GM12878 (cell line): ENCODE measurements around the gene PNPLA4. TPM values are rescaled to one million over a fixed set of nuclear protein-coding genes. Genes with fewer than 3 reads are reported as not detected.

Experiments used
- ATAC-seq: fragments of 200-7000 bp; cut with Tn5 transposase; 3 replicates; pipeline ENCODE4 v1.9.1; 2020; ENCODE audit warnings: mild to moderate bottlenecking, moderate library complexity
- BruUV-seq: library from RNA; stranded (reverse); fragments of 400-500 nt; replicated peaks from 2 replicates; lab custom pipeline; 2021; lab: Mats Ljungman, UMichigan
- CTCF ChIA-PET: fragments of 300-600 bp; sonication (Branson Sonifier 250); formaldehyde crosslinking; extraction: SDS; loops from one replicate; lab custom pipeline; 2021; ENCODE audit warnings: inconsistent platforms; lab: Yijun Ruan, JAX
- POLR2A ChIA-PET: fragments of 350-600 bp; formaldehyde crosslinking; extraction: SDS; loops from one replicate; lab custom pipeline; 2021; ENCODE audit warnings: inconsistent platforms; lab: Charles Lee
- RAD21 ChIA-PET: fragments of 300-600 bp; sonication (Branson Sonifier 250); formaldehyde crosslinking; loops from one replicate; lab custom pipeline; 2023; ENCODE audit warnings: antibody characterized with exemption; ENCODE audit not compliant: unreplicated experiment; lab: Charles Lee
- SMC1A ChIA-PET: fragments of 300-600 bp; sonication (Branson Sonifier 250); formaldehyde crosslinking; loops from one replicate; lab custom pipeline; 2023; ENCODE audit not compliant: unreplicated experiment, uncharacterized antibody; lab: Charles Lee
- DNase-seq: peaks from one replicate; pipeline ENCODE4 v3.0.0-alpha.2; 2011; ENCODE audit warnings: low read depth, low spot score
- FAIRE-seq: peaks from 3 replicates; lab custom pipeline; 2011; peaks lifted over from hg19 to GRCh38; lab: Jason Lieb, UNC
- H2AFZ ChIP-seq: 2 replicates; pipeline ENCODE4 v1.6.0; 2011; ENCODE audit warnings: low read depth, low read length, control low read depth; ENCODE audit not compliant: control insufficient read depth
- H3K27ac ChIP-seq: 2 replicates; pipeline ENCODE4 v1.5.1; 2011; ENCODE audit warnings: control low read depth; ENCODE audit not compliant: control insufficient read depth, insufficient read depth
- H3K27me3 ChIP-seq, 2 experiments: replicated peaks in 1 of 2; 2 replicates each; pipeline versions ENCODE4 v1.6.0 to v1.6.1; 2011; ENCODE audit warnings: low read length in 1 of 2; ENCODE audit not compliant: control insufficient read depth in 2 of 2, insufficient read depth in 2 of 2
- H3K36me3 ChIP-seq, 2 experiments: 2 replicates each; pipeline ENCODE4 v1.5.1; 2011; ENCODE audit warnings: low read length in 1 of 2; ENCODE audit not compliant: control insufficient read depth in 2 of 2, insufficient read depth in 2 of 2
- H3K4me1 ChIP-seq: 2 replicates; pipeline ENCODE4 v1.6.1; 2011; ENCODE audit warnings: mild to moderate bottlenecking, low read length, moderate library complexity, mixed read lengths; ENCODE audit not compliant: control insufficient read depth, insufficient read depth
- H3K4me2 ChIP-seq: 2 replicates; pipeline ENCODE4 v1.6.0; 2011; ENCODE audit warnings: control low read depth; ENCODE audit not compliant: control insufficient read depth, insufficient read depth
- H3K4me3 ChIP-seq: fragments of 200-600 bp; sonication (generic); 2 replicates; pipeline ENCODE4 v1.5.1; 2016
- H3K79me2 ChIP-seq: 2 replicates; pipeline ENCODE4 v1.6.0; 2011; ENCODE audit warnings: low read length; ENCODE audit not compliant: control insufficient read depth, insufficient read depth
- H3K9ac ChIP-seq: 2 replicates; pipeline ENCODE4 v1.8.0; 2011; ENCODE audit warnings: low read length, control low read depth, mixed read lengths; ENCODE audit not compliant: control insufficient read depth, insufficient read depth
- H3K9me3 ChIP-seq: replicated peaks from 3 replicates; pipeline ENCODE4 v1.5.1; 2011; ENCODE audit warnings: mild to moderate bottlenecking, low read length; ENCODE audit not compliant: control insufficient read depth, insufficient read depth
- H4K20me1 ChIP-seq: 2 replicates; pipeline ENCODE4 v1.6.0; 2011; ENCODE audit not compliant: control insufficient read depth, insufficient read depth
- ATF2 ChIP-seq: IDR thresholded peaks from 2 replicates; pipeline ENCODE4 v1.6.1; 2012; ENCODE audit warnings: low read length, inconsistent platforms
- ATF7 ChIP-seq: fragments of 450-650 bp; IDR thresholded peaks from 2 replicates; pipeline ENCODE4 v1.6.1; 2016; ENCODE audit warnings: low read depth, mild to moderate bottlenecking
- BCL11A ChIP-seq: IDR thresholded peaks from 2 replicates; pipeline ENCODE4 v1.6.1; 2011; ENCODE audit warnings: low read depth, low read length
- BHLHE40 ChIP-seq, 2 experiments: fragments of 450-650 bp in 1 of 2; IDR thresholded peaks; 2 replicates each; pipeline ENCODE4 v1.6.1; 2011 to 2017; ENCODE audit warnings: low read depth in 2 of 2, borderline replicate concordance in 1 of 2, improper control_type of control experiment in 1 of 2, low read length in 1 of 2, mild to moderate bottlenecking in 1 of 2
- CREM ChIP-seq: IDR thresholded peaks from 2 replicates; pipeline ENCODE4 v1.6.1; 2014; ENCODE audit warnings: antibody characterized with exemption, low read depth
- FOXM1 ChIP-seq: IDR thresholded peaks from 2 replicates; pipeline ENCODE4 v1.6.1; 2012; ENCODE audit warnings: low read depth, mild to moderate bottlenecking, inconsistent platforms, low read length, moderate library complexity
- IRF4 ChIP-seq: IDR thresholded peaks from 2 replicates; pipeline ENCODE4 v1.6.1; 2011; ENCODE audit warnings: low read depth, low read length
- MEF2B ChIP-seq: fragments of 450-650 bp; IDR thresholded peaks from 2 replicates; pipeline ENCODE4 v1.6.1; 2018; ENCODE audit warnings: mild to moderate bottlenecking, moderate library complexity; ENCODE audit not compliant: partially characterized antibody, poor library complexity, severe bottlenecking
- MXI1 ChIP-seq: fragments of 150-350 bp; IDR thresholded peaks from 2 replicates; pipeline ENCODE4 v1.6.1; 2011; ENCODE audit warnings: low read depth, mild to moderate bottlenecking, inconsistent platforms, low read length, improper control_type of control experiment
- NBN ChIP-seq: fragments of 450-650 bp; IDR thresholded peaks from 2 replicates; pipeline ENCODE4 v1.6.1; 2016
- PAX5 ChIP-seq: IDR thresholded peaks from 2 replicates; pipeline ENCODE4 v1.6.1; 2011; ENCODE audit warnings: low read depth, low read length, borderline replicate concordance
- RAD51 ChIP-seq: fragments of 450-650 bp; IDR thresholded peaks from 2 replicates; pipeline ENCODE4 v1.6.1; 2016; ENCODE audit warnings: moderate library complexity, mild to moderate bottlenecking, inconsistent platforms
- SMC3 ChIP-seq: IDR thresholded peaks from 2 replicates; pipeline ENCODE4 v1.6.1; 2011; ENCODE audit warnings: low read length, improper control_type of control experiment, borderline replicate concordance
- SPI1 ChIP-seq: IDR thresholded peaks from 2 replicates; pipeline ENCODE4 v1.6.1; 2011; ENCODE audit warnings: low read depth, mild to moderate bottlenecking, low read length, moderate library complexity, borderline replicate concordance; ENCODE audit not compliant: insufficient read depth
- SREBF1 ChIP-seq: IDR thresholded peaks from 2 replicates; pipeline ENCODE4 v1.6.1; 2012; ENCODE audit warnings: mild to moderate bottlenecking, low read length
- YY1 ChIP-seq: IDR thresholded peaks from 2 replicates; pipeline ENCODE4 v1.6.1; 2011; ENCODE audit warnings: low read depth, mild to moderate bottlenecking, low read length
- ZBED1 ChIP-seq: IDR thresholded peaks from 2 replicates; pipeline ENCODE4 v1.6.1; 2016; ENCODE audit warnings: borderline replicate concordance
- ZNF24 ChIP-seq: fragments of 450-650 bp; IDR thresholded peaks from 2 replicates; pipeline ENCODE4 v1.6.1; 2017; ENCODE audit warnings: antibody characterized with exemption, mild to moderate bottlenecking
- WGBS: methylation state at CpG from one replicate; pipeline ENCODE4 v1.1.6; 2016; ENCODE audit warnings: low lambda C conversion rate; ENCODE audit not compliant: insufficient replicate concordance, insufficient coverage; ENCODE audit errors: missing lambda C conversion rate; 5-methylcytosine and 5-hydroxymethylcytosine counted together
- in situ Hi-C: fragments of 300-500 bp; cut with MboI; formaldehyde crosslinking; loops from 9 replicates; pipeline ENCODE4 v1.14.3; 2018; ENCODE audit warnings: mixed read lengths
- intact Hi-C: fragments of 100-400 bp; cut with micrococcal nuclease; formaldehyde crosslinking; loops from one replicate; pipeline ENCODE4 v1.14.2; 2022; ENCODE audit not compliant: unreplicated experiment
- polyA plus RNA-seq, 11 experiments: library from polyadenylated mRNA; depleted of rRNA in 4 of 11; unstranded in 6 of 11; stranded (reverse) in 5 of 11; fragments of >200 nt; fragmentation: Nextera tagmentation in 4 of 11; fragmentation: Illumina TruSeq in 1 of 11; extraction: Ambion mirVana in 4 of 11; extraction: Trizol in 1 of 11; gene quantifications; 1 replicate in 1 of 11; 2 replicates in 10 of 11; pipeline versions ENCODE4 v1.2.1 to v1.2.3, GENCODE V29; 2011 to 2016; ENCODE audit warnings: inconsistent platforms in 2 of 11, missing spikeins in 2 of 11, low read depth in 1 of 11
- total RNA-seq, 4 experiments: library from RNA; depleted of rRNA in 3 of 4; stranded (reverse); fragments of >200 nt in 3 of 4; fragmentation: Illumina TruSeq in 1 of 4; extraction: Trizol in 1 of 4; gene quantifications; 2 replicates each; pipeline versions ENCODE4 v1.2.1 to v1.2.3, GENCODE V29; 2013 to 2021
- TF ChIP-seq, protein P1 (sequence below): IDR thresholded peaks from 2 replicates; pipeline ENCODE4 v1.6.1; 2012; ENCODE audit warnings: low read depth, low read length, improper control_type of control experiment
- TF ChIP-seq, protein P2 (sequence below): fragments of 450-650 bp; formaldehyde crosslinking; IDR thresholded peaks from 2 replicates; pipeline ENCODE4 v1.4.0; 2022; ENCODE audit warnings: mild to moderate bottlenecking, moderate library complexity

PNPLA4 gene
- total and polyA plus RNA-seq, 10 of the 15 experiments (the other 5 are each of a cell fraction or from before 2014, with no cell fraction given): 18.0 to 53.0 (median 33.6) TPM

DNA sequence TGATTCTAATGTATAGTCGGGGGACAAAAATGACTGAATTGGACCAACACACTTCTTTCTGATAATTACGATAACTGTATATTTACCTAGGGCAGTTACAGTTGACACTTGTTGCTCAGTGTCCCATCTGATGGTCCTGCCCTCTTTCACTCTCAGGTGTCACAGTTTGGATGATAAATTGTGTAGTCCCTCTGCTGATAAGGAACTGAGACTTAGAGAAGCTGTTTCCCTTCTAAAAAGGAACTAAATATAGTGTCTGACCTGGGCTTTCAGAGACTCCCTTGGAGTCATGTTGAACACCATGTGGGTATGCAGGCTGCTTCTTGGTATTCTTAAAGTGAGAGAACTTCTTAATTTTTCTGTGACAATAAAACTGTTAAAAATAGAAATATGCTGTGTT is 23.7 kb upstream of the PNPLA4 start:
- Histone ChIP-seq H3K9me3 (no peaks in the 10 kb centered on the region; the same call in 2 of the 3 replicates), H3K4me1 (peaks cover 9% of the 10 kb centered on the region; the same call in 1 of the 2 replicates), H3K4me3 (no peak overlapping the region), H3K36me3 (no peaks in the 10 kb centered on the region), H3K27ac (peak overlapping the region; percentile 27; the same call in 1 of the 2 replicates), H3K79me2 (peaks cover 4% of the 10 kb centered on the region), H3K4me2 (peak overlapping the region; percentile 40), H2AFZ (no peak overlapping the region), H3K27me3 (no peaks in the 10 kb centered on the region), H3K9ac (no peak overlapping the region), H4K20me1 (no peaks in the 10 kb centered on the region)
- ChIA-PET POLR2A (interaction anchor here (0.6 kb wide), 1 partner anchor 37 kb away, joined by 3 read pairs; no protein-coding TSS in a partner anchor), CTCF (interaction anchor here (1.2 kb wide), 2 partner anchors 8 to 11 kb away, joined by 3 to 4 read pairs; no protein-coding TSS in a partner anchor), RAD21 (interaction anchor here (1.0 kb wide), 1 partner anchor 686 kb away, joined by 3 read pairs; no protein-coding TSS in a partner anchor), SMC1A (interaction anchor here (1.2 to 1.3 kb wide), 2 partner anchors 8 to 18 kb away, joined by 3 to 4 read pairs; no protein-coding TSS in a partner anchor)
- intact Hi-C loops: no loop called here
- in situ Hi-C loops: no loop called here
- no TSS peak for BruUV-seq
- ATAC-seq (peak; percentile 97), DNase-seq (peak; percentile 80), FAIRE-seq (peak; percentile 84)
- 52% methylated on average over 2 of the region's 2 CpGs for WGBS
- TF ChIP-seq IRF4: peak; percentile 75; the same call in 1 of the 2 replicates
- TF ChIP-seq YY1: 0 out of 2 replicates have a peak, but pooled peaks have one; percentile 17
- no peak for TF ChIP-seq SREBF1
- TF ChIP-seq ATF2: peak; percentile 62; the same call in 1 of the 2 replicates
- TF ChIP-seq MEF2B: peak; percentile 95
- TF ChIP-seq ATF7: peak; percentile 86
- TF ChIP-seq, protein P1, sequence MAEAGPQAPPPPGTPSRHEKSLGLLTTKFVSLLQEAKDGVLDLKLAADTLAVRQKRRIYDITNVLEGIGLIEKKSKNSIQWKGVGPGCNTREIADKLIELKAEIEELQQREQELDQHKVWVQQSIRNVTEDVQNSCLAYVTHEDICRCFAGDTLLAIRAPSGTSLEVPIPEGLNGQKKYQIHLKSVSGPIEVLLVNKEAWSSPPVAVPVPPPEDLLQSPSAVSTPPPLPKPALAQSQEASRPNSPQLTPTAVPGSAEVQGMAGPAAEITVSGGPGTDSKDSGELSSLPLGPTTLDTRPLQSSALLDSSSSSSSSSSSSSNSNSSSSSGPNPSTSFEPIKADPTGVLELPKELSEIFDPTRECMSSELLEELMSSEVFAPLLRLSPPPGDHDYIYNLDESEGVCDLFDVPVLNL: no peak
- peak; percentile 36; the same call in 1 of the 2 replicates for TF ChIP-seq PAX5
- no peak for TF ChIP-seq ZNF24
- peak in 1 of 2 experiments; percentile 45; a peak in 2 of 4 replicates for TF ChIP-seq BHLHE40 (IDR thresholded peaks at IDR 0.05; ENCODE audit: borderline replicate concordance in 1 of 2, low read depth in 2 of 2, low read length in 1 of 2)
- peak; percentile 43; the same call in 1 of the 2 replicates for TF ChIP-seq RAD51
- TF ChIP-seq NBN: peak; percentile 53; the same call in 1 of the 2 replicates
- TF ChIP-seq SMC3: peak; percentile 7; the same call in 1 of the 2 replicates
- TF ChIP-seq CREM: peak; percentile 42; the same call in 1 of the 2 replicates
- peak; percentile 78 for TF ChIP-seq MXI1
- TF ChIP-seq, protein P2, sequence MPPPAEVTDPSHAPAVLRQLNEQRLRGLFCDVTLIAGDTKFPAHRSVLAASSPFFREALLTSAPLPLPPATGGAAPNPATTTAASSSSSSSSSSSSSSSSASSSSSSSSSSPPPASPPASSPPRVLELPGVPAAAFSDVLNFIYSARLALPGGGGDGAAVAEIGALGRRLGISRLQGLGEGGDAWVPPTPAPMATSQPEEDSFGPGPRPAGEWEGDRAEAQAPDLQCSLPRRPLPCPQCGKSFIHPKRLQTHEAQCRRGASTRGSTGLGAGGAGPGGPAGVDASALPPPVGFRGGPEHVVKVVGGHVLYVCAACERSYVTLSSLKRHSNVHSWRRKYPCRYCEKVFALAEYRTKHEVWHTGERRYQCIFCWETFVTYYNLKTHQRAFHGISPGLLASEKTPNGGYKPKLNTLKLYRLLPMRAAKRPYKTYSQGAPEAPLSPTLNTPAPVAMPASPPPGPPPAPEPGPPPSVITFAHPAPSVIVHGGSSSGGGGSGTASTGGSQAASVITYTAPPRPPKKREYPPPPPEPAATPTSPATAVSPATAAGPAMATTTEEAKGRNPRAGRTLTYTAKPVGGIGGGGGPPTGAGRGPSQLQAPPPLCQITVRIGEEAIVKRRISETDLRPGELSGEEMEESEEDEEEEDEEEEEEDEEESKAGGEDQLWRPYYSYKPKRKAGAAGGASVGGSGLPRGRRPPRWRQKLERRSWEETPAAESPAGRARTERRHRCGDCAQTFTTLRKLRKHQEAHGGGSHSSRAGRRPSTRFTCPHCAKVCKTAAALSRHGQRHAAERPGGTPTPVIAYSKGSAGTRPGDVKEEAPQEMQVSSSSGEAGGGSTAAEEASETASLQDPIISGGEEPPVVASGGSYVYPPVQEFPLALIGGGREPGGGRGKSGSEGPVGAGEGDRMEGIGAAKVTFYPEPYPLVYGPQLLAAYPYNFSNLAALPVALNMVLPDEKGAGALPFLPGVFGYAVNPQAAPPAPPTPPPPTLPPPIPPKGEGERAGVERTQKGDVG (CRISPR knock-in tag): no peak
- peak; percentile 71; the same call in 1 of the 2 replicates for TF ChIP-seq ZBED1
- peak; percentile 93 for TF ChIP-seq SPI1
- peak; percentile 47; the same call in 1 of the 2 replicates for TF ChIP-seq FOXM1
- peak; percentile 76 for TF ChIP-seq BCL11A
